B cell (primary cell): Measurements from ENCODE around the gene EHD4. TPM values are rescaled to one million over a fixed set of nuclear protein-coding genes. Genes with fewer than 3 reads are reported as not detected.

Experiments
- ATAC-seq: fragments of 200-7000 bp; cut with Tn5 transposase; one replicate; pipeline ENCODE4 v1.10.0; 2021; ENCODE audit warnings: low read depth, mild to moderate bottlenecking, moderate number of reproducible peaks, moderate library complexity
- CTCF ChIA-PET: fragments of 350-600 bp; sonication (Branson Sonifier 250); formaldehyde crosslinking; loops from one replicate; lab custom pipeline; 2021; ENCODE audit warnings: antibody characterized with exemption, inconsistent platforms; lab: Charles Lee
- POLR2A ChIA-PET: fragments of 350-600 bp; sonication (Branson Sonifier 250); formaldehyde crosslinking; loops from one replicate; lab custom pipeline; 2021; ENCODE audit warnings: antibody characterized with exemption; lab: Charles Lee
- DNase-seq: peaks from one replicate; pipeline ENCODE4 v3.0.0; 2013
- H2AFZ ChIP-seq: 2 replicates; pipeline ENCODE4 v1.6.1; 2012; ENCODE audit warnings: mild to moderate bottlenecking, low read depth, low read length; ENCODE audit not compliant: insufficient read depth, poor library complexity, severe bottlenecking
- H3K27ac ChIP-seq, 2 donors: 1 replicate in 1 of 2; 2 replicates in 1 of 2; pipeline ENCODE4 v1.5.1; 2012 to 2013; ENCODE audit warnings: low read length in 2 of 2, mild to moderate bottlenecking in 2 of 2, moderate library complexity in 1 of 2
- H3K27me3 ChIP-seq, 4 experiments: fragments of 200-600 bp in 1 of 4; sonication (generic) in 1 of 4; replicated peaks in 1 of 4; 1 replicate in 2 of 4; 2 replicates in 2 of 4; pipeline versions ENCODE4 v1.6.1 to v1.7.0; 2013 to 2016; ENCODE audit warnings: low read length in 3 of 4, mild to moderate bottlenecking in 2 of 4, mixed read lengths in 1 of 4, moderate library complexity in 1 of 4; ENCODE audit not compliant: insufficient read depth in 4 of 4, control insufficient read depth in 3 of 4; ENCODE audit errors: control extremely low read depth in 1 of 4
- H3K36me3 ChIP-seq, 2 experiments: replicated peaks in 1 of 2; 1 replicate in 1 of 2; 2 replicates in 1 of 2; pipeline versions ENCODE4 v1.6.1 to v1.7.1; 2013; ENCODE audit warnings: low read length in 1 of 2; ENCODE audit not compliant: insufficient read depth in 2 of 2, control insufficient read depth in 1 of 2; ENCODE audit errors: control extremely low read depth in 1 of 2, extremely low read depth in 1 of 2
- H3K4me1 ChIP-seq, 2 donors: fragments of 200-600 bp in 1 of 2; sonication (generic) in 1 of 2; 1 replicate in 1 of 2; 2 replicates in 1 of 2; pipeline versions ENCODE4 v1.5.1 to v1.6.1; 2013 to 2017; ENCODE audit warnings: low read length in 2 of 2; ENCODE audit not compliant: control insufficient read depth in 2 of 2, insufficient read depth in 2 of 2
- H3K4me2 ChIP-seq: replicated peaks from 2 replicates; pipeline ENCODE3; 2012; ENCODE audit warnings: mild to moderate bottlenecking, low read depth, low read length; ENCODE audit not compliant: poor library complexity, severe bottlenecking
- H3K4me3 ChIP-seq, 5 experiments: fragments of 200-600 bp in 1 of 5; sonication (generic) in 1 of 5; 1 replicate in 3 of 5; 2 replicates in 2 of 5; pipeline versions ENCODE4 v1.5.1 to v1.7.0; 2011 to 2016; ENCODE audit warnings: low read length in 4 of 5, mild to moderate bottlenecking in 4 of 5, low read depth in 2 of 5, control low read depth in 1 of 5, moderate library complexity in 1 of 5; ENCODE audit not compliant: insufficient read depth in 1 of 5; ENCODE audit errors: control extremely low read depth in 1 of 5, extremely low read depth in 1 of 5
- H3K79me2 ChIP-seq: fragments of 200-600 bp; sonication (generic); one replicate; pipeline ENCODE4 v1.6.0; 2016; ENCODE audit warnings: low read length; ENCODE audit not compliant: control insufficient read depth, insufficient read depth
- H3K9ac ChIP-seq: fragments of 200-600 bp; sonication (generic); 2 replicates; pipeline ENCODE4 v1.6.1; 2017; ENCODE audit warnings: mild to moderate bottlenecking, low read length, moderate library complexity
- H3K9me3 ChIP-seq, 3 donors: one replicate each; pipeline versions ENCODE4 v1.6.1 to v1.7.1; 2013; ENCODE audit warnings: low read length in 2 of 3; ENCODE audit not compliant: control insufficient read depth in 2 of 3, insufficient read depth in 1 of 3; ENCODE audit errors: control extremely low read depth in 1 of 3
- H4K20me1 ChIP-seq: 2 replicates; pipeline ENCODE4 v1.6.0; 2012; ENCODE audit warnings: mild to moderate bottlenecking, low read length; ENCODE audit not compliant: insufficient read depth, control insufficient read depth, poor library complexity, severe bottlenecking
- H3K27ac Mint-ChIP-seq: one replicate; pipeline ENCODE4 v1.8.0; 2021; ENCODE audit warnings: mixed read lengths
- H3K27me3 Mint-ChIP-seq: one replicate; pipeline ENCODE4 v1.8.0; 2021; ENCODE audit warnings: mixed read lengths
- H3K4me1 Mint-ChIP-seq: one replicate; pipeline ENCODE4 v1.8.0; 2021; ENCODE audit warnings: mixed read lengths
- H3K4me3 Mint-ChIP-seq: one replicate; pipeline ENCODE4 v1.8.0; 2021; ENCODE audit warnings: mixed read lengths
- H3K9me3 Mint-ChIP-seq: one replicate; pipeline ENCODE4 v1.8.0; 2022; ENCODE audit warnings: mixed read lengths; ENCODE audit not compliant: insufficient read depth
- EZH2 ChIP-seq: IDR thresholded peaks from 2 replicates; pipeline ENCODE4 v1.6.1; 2012; ENCODE audit warnings: borderline replicate concordance, low read depth, mild to moderate bottlenecking, moderate library complexity, low read length; ENCODE audit not compliant: insufficient read depth, poor library complexity, severe bottlenecking
- WGBS: methylation state at CpG from one replicate; pipeline ENCODE4 v1.1.5; 2013; ENCODE audit warnings: missing lambda C conversion rate; ENCODE audit not compliant: insufficient coverage; 5-methylcytosine and 5-hydroxymethylcytosine counted together
- intact Hi-C: fragments of 100-400 bp; cut with micrococcal nuclease; formaldehyde crosslinking; loops from one replicate; pipeline ENCODE4 v1.10.0; 2022
- polyA plus RNA-seq: library from polyadenylated mRNA; depleted of rRNA; stranded (reverse); fragments of >200 nt; gene quantifications from 2 replicates; pipeline ENCODE4 v1.2.3, GENCODE V29; 2012
- total RNA-seq, 2 donors: library from RNA; stranded (reverse); fragments of 120-200 nt in 1 of 2; gene quantifications; 1 replicate in 1 of 2; 2 replicates in 1 of 2; pipeline versions ENCODE4 v1.2.3 to v1.2.4, GENCODE V29; 2013 to 2022
- TF ChIP-seq, protein P1 (sequence below): fragments of 200-600 bp; IDR thresholded peaks from one replicate; pipeline ENCODE4 v1.8.0; 2022; ENCODE audit warnings: antibody characterized with exemption, mild to moderate bottlenecking

Gene EHD4
- total and polyA plus RNA-seq, 2 donors (not counting 1 experiment from before 2014, with no cell fraction given), result 3.1 to 12.7 TPM

DNA sequence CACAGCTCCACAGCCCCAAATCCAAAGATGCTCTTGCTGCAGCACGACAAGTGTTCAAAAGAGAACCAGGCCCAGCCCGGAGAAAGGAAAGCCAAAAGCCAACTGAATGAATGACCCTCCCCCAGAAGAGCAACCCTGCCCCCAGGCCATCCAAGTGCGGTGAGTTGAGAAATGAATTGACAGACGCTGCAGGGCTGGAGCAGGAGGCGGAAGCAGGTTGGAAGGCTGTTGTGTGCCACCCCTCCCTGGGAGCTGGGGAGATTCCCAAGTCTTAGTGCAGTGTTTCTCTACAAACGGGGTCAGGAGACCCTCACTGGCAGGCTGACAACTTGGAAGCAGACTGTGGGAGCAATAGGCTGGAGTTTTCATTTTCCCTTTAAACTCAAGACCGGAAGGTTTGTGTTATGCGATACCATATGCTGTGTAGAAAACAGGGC lies 75.0 kb downstream of the EHD4 start:
- no peak overlapping the region for H3K9ac ChIP-seq
- ATAC-seq (no peak), DNase-seq (no peak)
- ChIA-PET CTCF (interaction anchor here (0.9 to 1.0 kb wide), 2 partner anchors 9 to 123 kb away, joined by 3 to 4 read pairs; partner anchors contain the start of gene MAPKBP1), POLR2A (no interaction called here)
- peak overlapping the region in 1 of 2 donors; percentile 31 for H3K27ac ChIP-seq
- peaks cover 32 to 34% of the 10 kb centered on the region in 2 donors for H3K4me1 ChIP-seq
- TF ChIP-seq EZH2, result no peak
- TF ChIP-seq, protein P1, sequence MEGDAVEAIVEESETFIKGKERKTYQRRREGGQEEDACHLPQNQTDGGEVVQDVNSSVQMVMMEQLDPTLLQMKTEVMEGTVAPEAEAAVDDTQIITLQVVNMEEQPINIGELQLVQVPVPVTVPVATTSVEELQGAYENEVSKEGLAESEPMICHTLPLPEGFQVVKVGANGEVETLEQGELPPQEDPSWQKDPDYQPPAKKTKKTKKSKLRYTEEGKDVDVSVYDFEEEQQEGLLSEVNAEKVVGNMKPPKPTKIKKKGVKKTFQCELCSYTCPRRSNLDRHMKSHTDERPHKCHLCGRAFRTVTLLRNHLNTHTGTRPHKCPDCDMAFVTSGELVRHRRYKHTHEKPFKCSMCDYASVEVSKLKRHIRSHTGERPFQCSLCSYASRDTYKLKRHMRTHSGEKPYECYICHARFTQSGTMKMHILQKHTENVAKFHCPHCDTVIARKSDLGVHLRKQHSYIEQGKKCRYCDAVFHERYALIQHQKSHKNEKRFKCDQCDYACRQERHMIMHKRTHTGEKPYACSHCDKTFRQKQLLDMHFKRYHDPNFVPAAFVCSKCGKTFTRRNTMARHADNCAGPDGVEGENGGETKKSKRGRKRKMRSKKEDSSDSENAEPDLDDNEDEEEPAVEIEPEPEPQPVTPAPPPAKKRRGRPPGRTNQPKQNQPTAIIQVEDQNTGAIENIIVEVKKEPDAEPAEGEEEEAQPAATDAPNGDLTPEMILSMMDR, result no peak
- H3K27ac Mint-ChIP-seq, result peak overlapping the region; percentile 72
- H3K4me1 Mint-ChIP-seq, result peaks cover 33% of the 10 kb centered on the region
- no peak overlapping the region for H3K4me3 Mint-ChIP-seq
- WGBS, result 91% methylated on average over 6 of the region's 8 CpGs
- no peaks in the 10 kb centered on the region for H3K9me3 Mint-ChIP-seq
- H3K79me2 ChIP-seq, result peaks cover 4% of the 10 kb centered on the region
- H3K27me3 ChIP-seq, result no peaks in the 10 kb centered on the region
- H3K4me2 ChIP-seq, result no peak overlapping the region
- no peak overlapping the region for H2AFZ ChIP-seq
- peaks cover 0 to 9% (median 2%) of the 10 kb centered on the region in 3 donors for H3K9me3 ChIP-seq
- H4K20me1 ChIP-seq, result no peaks in the 10 kb centered on the region
- H3K36me3 ChIP-seq, result peaks cover 5% of the 10 kb centered on the region in 2 experiments
- intact Hi-C loops, result loop anchor here (10.0 kb wide), 1 partner anchor 993 kb away; no protein-coding TSS in a partner anchor
- no peaks in the 10 kb centered on the region for H3K27me3 Mint-ChIP-seq
- no peak overlapping the region for H3K4me3 ChIP-seq

DNA sequence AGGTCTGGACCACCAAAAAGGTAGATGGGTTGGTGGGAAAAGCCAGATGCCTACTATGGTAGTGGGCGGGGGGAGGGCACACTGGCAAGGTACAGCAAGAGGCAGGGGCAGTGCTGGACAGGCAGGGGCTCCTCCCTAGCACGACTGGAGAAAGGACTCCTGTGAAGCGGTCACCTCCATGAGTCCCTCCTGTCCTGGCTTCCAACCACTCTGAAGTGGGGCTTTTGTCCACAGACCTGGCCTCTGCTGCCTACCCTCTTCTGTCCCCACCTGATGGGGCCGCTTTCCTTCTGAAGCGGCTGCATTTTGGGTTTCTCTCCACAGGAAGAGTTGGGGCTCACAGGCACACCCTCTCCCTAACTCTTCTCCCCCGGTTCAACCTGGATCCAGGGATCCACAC lies 75.8 kb downstream of the EHD4 start:
- Histone ChIP-seq H3K27me3 (no peaks in the 10 kb centered on the region), H3K27ac (peak overlapping the region in 1 of 2 donors; percentile 80), H3K9ac (no peak overlapping the region), H3K4me2 (no peak overlapping the region), H4K20me1 (no peaks in the 10 kb centered on the region), H3K79me2 (peaks cover 4% of the 10 kb centered on the region), H3K9me3 (peaks cover 0 to 9% (median 2%) of the 10 kb centered on the region in 3 donors), H3K4me3 (no peak overlapping the region), H3K36me3 (peaks cover 2 to 5% of the 10 kb centered on the region in 2 experiments), H2AFZ (no peak overlapping the region), H3K4me1 (peaks cover 37 to 41% of the 10 kb centered on the region in 2 donors)
- intact Hi-C loops, result loop anchor here (10.0 kb wide), 1 partner anchor 992 kb away; no protein-coding TSS in a partner anchor
- CTCF ChIA-PET, result interaction anchor here (2.7 to 11.0 kb wide), 2 partner anchors 6 to 123 kb away, joined by 20 to 81 read pairs; partner anchors contain the start of gene MAPKBP1
- POLR2A ChIA-PET, result no interaction called here
- no peak for ATAC-seq
- TF ChIP-seq, protein P1, result no peak
- no peak for TF ChIP-seq EZH2
- H3K27me3 Mint-ChIP-seq, result no peaks in the 10 kb centered on the region
- 100% methylated on average over 3 of the region's 6 CpGs for WGBS
- H3K27ac Mint-ChIP-seq, result peak overlapping the region; percentile 84
- no peak for DNase-seq
- H3K9me3 Mint-ChIP-seq, result no peaks in the 10 kb centered on the region
- H3K4me1 Mint-ChIP-seq, result peaks cover 37% of the 10 kb centered on the region
- H3K4me3 Mint-ChIP-seq, result no peak overlapping the region
